NCI-H187 treated with DMSO at 0.1 percent for 48 hours (cell line): ENCODE results near the gene CCDC88A.
"Not testable (repeated sequence)": the region's sequence is repeated elsewhere in the genome, so short reads cannot be mapped to it uniquely, and the experiment has no call there.

Source experiments
- DNase-seq: peaks from one replicate; lab custom pipeline; 2025; lab: John Stamatoyannopoulos, UW

The CCDC88A gene

DNA sequence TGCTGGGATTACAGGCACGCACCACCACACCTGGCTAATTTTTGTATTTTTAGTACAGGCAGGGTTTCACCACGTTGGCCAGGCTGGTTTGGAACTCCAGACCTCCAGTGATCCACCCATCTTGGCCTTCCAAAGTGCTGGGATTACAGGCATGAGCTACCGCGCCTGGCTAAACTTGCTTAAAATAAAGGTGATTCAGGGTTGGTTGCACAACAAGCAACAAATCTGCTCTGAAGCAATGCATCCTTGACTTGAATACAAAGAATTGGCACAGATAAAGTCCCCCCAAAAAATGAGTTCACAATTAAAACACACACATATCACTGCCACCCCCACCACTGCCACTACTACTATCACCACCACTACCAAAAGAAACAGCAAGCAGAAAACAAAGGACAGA lies 34.9 kb downstream of the CCDC88A start:
- DNase-seq = no peak

GRCh38 chr2:55371376-55371775 lies 48.3 kb downstream of the CCDC88A start:
- DNase-seq = no peak

DNA sequence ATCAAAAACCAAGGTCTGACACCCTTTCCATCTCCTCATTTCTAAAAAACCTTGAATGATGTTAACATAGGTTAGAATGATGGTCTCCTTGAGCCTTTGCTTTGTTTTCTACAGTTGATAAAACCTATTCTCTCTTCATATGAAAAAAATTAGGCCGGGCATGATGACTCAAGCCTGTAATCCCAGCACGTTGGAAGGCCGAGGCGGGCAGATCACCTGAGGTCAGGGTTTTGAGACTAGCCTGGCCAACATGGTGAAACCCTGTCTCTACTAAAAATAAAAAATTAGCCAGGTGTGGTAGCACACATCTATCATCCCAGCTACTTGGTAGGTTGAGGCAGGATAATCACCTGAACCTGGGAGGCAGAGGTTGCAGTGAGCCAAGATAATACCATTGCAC lies 49.4 kb downstream of the CCDC88A start:
- no peak for DNase-seq

- DNase-seq = no peak
Measured at GRCh38 chr2:55365303-55365702, 54.4 kb downstream of the CCDC88A start.

GRCh38 chr2:55364189-55365055 lies 55.2 kb downstream of the CCDC88A start:
- no peak for DNase-seq

- DNase-seq = no peak
Measured at GRCh38 chr2:55363636-55364035, 56.0 kb downstream of the CCDC88A start.

GRCh38 chr2:55361465-55362189 lies 58.0 kb downstream of the CCDC88A start:
- no peak for DNase-seq

DNA sequence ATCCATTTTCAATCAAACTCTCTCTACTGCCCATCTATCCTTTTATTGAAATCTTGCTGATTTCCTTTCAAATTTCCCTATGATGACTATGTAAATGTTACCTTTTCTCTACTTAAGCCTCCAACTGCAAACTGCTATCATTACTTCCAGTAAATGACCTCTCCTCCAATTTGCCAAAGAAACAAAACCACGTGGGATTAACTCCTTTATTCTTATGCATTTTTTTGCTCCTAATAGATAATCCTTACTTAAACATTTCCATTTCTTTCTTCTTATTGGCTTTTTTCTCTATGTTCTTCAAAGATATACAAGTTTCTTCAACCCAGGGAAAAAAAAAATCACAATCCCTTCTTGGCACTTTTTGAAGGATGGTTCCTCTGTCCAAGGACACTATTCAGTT lies 61.2 kb downstream of the CCDC88A start:
- no peak for DNase-seq

GRCh38 chr2:55357927-55358326 lies 61.7 kb downstream of the CCDC88A start:
- DNase-seq = no peak

- no peak for DNase-seq
Measured at GRCh38 chr2:55357164-55357563, 62.5 kb downstream of the CCDC88A start.

GRCh38 chr2:55356136-55356535 lies 63.5 kb downstream of the CCDC88A start:
- not testable (repeated sequence) for DNase-seq

GRCh38 chr2:55355451-55355850 lies 64.2 kb downstream of the CCDC88A start:
- DNase-seq = no peak

DNA sequence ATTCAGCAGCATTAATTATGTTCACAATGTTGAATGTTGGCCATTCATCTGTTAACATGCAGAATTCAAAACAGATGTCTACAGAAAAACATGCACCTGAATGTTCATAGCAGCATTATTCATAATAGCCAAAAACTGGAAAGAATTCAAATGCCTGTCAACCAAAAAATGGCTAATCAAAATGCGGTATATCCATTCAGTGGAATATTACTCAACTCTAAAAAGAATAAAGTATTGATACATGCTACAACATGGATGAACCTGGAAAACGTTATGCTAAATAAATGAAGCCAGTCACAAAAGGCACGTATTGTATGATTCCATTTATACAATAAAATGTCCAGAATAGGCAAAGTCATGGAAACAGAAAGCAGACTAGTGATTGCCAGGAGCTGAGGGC lies 68.0 kb downstream of the CCDC88A start:
- no peak for DNase-seq

- no peak for DNase-seq
Measured at GRCh38 chr2:55345064-55345463, 74.6 kb downstream of the CCDC88A start.

DNA sequence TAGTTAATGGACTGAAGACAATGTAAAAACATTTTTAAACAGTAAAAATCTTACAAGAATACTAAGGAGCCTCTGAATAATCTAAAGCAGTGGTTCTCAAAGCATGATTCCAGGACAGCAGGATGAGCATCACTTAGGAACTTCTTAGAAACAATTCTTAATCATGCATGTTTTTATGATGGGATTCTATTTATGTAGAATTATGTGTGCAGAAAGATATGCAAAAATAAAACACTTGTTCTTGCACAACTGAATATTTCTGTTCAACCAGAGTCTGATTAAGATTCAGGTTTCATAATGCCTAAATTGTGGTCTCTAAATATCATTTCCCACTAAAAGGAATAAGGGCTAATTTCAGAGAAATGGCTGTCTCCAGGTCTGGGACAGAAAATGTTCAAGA lies 81.4 kb downstream of the CCDC88A start:
- DNase-seq = no peak

DNA sequence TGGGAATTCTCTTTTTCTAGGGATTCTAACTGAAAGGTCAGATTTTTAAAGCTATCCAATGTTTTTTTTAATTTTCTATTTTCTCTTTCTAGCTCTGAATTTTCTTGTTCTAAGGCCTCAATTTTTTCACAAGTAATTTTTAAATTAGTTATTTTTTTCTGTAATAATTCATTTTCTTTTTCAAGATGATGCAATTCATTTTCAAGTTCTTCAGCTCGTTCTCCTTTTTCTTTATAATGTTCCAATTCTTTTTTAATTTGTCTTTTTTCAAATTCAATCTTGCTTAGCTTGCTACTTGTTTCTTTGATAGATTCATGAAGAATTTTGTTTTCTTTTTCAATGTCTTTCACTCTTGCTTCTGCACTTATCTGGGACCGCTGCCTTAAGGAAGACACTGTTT lies 84.9 kb downstream of the CCDC88A start:
- no peak for DNase-seq

- DNase-seq = no peak
Measured at GRCh38 chr2:55330541-55331297, 88.9 kb downstream of the CCDC88A start.

GRCh38 chr2:55327470-55328230 lies 92.0 kb downstream of the CCDC88A start:
- no peak for DNase-seq

DNA sequence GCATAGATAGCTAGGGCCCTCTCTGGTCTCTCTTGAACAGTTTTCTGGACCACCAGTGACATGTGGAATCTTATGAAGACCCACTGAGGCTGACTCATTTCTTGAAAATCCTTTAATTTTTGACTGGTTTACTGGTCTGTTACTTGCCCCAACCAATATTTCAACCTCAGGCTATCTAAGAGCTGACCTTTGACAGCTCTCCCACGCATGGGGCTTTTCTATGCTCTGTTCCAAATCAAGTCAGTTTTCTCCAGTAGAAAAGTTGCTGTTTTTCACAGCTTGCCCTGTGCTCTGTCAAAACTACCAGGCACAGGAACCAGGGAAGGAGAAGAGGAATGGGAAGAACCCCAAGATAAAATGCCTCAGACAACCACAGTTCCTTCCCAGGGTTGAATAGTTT lies 104.7 kb downstream of the CCDC88A start:
- DNase-seq = no peak

GRCh38 chr2:55311444-55311870 lies 108.2 kb downstream of the CCDC88A start:
- no peak for DNase-seq

DNA sequence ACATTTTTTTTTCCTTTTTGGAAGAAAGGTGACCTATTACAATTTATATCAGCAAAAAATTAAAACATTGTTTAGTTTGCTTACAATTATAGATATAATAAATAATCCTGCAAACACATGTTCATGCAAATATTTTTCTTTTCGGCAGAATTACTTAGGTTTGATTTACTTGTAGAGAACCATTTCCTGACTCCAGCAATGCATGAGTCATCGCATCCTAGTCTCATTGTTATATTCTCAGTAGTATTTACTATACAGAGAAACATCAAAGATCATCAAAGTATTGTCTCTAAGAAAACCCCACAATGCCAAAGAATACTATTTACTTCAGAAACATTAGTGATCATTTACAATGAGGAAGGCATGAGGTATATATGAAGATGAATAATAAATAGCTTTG lies 110.2 kb downstream of the CCDC88A start:
- no peak for DNase-seq

DNA sequence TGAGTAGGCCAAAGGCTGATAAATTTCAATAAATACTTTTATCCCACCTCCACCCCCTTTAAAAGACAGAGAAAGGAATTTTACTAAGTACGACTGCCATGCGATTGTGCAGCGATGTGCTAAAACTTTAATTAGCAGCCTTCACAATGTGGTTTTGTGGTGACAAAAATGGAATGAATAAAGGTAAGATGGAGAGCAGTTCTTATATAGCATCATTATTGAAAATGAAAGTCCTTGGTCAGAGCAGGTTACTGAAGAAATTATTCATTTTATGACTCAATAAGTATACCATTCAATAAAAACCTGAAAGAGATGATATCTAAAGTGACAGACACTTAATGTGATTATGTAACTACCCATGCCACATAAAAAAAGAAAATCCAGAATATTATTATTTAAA lies 117.4 kb downstream of the CCDC88A start:
- no peak for DNase-seq
